Activated CD8-positive, alpha-beta memory T cell treated with anti-CD3 and anti-CD28 coated beads for 4 hours (primary cell): ENCODE results near the gene GALNT11.
"Not testable (repeated sequence)": the region's sequence is repeated elsewhere in the genome, so short reads cannot be mapped to it uniquely, and the experiment has no call there.

Experiments used
- DNase-seq, 2 donors: peaks; one replicate each; pipeline ENCODE4 v3.0.0-alpha.2; 2020; ENCODE audit warnings: low read depth in 2 of 2

Gene GALNT11

DNA sequence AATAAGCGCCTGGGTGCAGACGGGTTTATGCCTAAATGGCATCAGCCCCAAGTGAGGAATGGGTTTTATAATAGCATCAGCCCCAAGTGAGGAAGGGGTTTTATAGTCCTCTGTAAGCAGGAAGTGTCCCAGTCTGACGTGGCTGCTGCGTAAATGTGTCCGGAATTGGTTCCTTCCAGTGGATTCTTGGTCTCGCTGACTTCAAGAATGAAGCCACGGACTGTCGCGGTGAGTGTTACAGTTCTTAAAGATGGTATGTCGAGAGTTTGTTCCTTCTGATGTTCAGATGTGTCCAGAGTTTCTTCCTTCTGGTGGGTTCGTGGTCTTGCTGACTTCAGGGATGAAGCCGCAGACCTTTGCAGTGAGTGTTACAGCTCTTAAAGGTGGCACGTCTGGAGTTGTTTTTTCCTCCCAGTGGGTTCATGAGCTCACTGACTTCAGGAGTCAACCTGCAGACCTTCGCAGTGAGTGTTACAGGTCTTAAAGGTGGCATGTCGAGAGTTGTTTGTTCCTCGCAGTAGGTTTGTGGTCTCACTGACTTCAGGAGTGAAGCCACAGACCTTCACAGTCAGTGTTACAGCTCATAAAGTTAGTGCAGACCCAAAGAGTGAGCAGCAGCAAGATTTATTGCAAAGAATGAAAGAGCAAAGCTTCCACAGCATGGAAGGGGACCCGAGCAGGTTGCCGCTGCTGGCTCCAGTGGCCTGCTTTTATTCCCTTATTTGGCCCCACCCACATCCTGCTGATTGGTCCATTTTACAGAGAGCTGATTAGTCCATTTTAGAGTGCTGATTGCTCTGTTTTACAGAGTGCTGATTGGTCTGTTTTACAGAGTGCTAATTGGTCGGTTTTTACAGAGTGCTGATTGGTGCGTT lies 2.3 kb downstream of the GALNT11 start:
- peak; percentile 7 to 19 for DNase-seq

DNA sequence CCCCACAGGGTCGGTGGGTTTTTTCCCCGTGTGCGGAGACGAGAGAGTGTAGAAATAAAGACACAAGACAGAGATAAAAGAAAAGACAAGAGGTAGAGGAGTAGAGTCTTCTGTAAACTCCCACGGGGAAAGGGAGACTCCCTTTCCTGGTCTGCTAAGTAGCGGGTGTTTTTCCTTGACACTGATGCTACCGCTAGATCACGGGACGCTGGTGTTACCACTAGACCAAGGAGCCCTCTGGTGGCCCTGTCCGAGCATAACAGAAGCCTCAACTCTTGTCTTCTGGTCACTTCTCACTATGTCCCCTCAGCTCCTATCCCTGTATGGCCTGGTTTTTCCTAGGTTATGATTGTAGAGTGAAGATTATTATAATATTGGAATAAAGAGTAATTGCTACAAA lies 4.6 kb downstream of the GALNT11 start:
- not testable (repeated sequence) for DNase-seq

DNA sequence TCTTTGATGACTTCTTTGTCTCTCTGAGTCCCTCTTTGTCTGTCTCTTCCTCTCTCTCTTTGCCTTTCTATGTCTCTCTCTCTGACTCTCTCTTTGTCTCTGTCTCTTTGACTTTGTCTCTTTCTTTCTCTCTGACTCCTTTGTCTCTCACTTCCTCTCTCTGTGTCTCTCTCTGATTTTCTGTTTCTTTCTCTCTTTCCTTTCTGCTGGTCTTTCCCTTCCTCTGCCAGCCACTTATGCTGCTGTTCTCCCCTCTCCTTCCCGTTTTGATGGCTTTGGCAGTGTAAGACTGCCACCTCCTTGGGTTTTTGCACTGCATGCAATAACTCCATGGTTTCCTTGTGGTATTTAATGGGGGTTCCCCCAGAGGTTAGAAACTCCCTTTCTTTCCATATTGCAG lies 5.2 kb downstream of the GALNT11 start:
- DNase-seq = not testable (repeated sequence)

DNA sequence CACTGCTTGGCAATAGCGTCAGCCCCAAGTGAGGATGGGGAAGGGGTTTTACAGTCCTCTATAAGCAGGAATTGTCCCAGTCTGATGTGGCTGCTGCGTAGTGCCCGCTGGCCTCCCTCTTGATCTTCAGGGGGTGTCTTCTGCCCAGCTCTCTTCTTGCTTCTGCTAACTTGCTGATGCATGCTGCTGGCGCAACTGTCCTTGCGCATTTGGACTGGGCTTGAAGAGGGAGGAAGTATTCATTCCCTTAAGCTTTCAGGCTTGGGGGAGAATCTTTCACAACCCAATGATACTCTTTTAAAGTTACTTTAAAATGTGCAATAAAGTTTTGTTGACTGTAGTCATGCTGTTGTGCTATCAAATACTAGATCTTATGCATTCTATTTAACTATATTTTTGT lies 10.3 kb downstream of the GALNT11 start:
- no peak for DNase-seq

DNA sequence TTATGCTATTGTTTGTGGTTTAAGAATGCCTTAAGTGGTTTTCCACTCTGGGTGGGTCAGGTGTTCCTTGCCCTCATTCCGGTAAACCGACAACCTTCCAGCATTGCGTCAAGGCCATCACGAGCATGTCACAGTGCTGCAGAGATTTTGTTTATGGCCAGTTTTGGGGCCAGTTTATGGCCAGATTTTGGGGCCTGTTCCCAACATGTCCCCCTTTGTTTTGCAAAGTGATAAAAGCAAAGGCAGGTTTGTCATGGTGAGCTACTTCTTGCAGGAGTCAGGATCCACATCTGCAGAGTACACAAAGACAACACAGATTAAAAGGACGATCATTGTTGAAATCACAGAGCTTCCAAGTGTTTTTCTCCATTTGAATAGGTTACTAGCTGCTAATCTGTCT lies 12.9 kb downstream of the GALNT11 start:
- DNase-seq = not testable (repeated sequence)

DNA sequence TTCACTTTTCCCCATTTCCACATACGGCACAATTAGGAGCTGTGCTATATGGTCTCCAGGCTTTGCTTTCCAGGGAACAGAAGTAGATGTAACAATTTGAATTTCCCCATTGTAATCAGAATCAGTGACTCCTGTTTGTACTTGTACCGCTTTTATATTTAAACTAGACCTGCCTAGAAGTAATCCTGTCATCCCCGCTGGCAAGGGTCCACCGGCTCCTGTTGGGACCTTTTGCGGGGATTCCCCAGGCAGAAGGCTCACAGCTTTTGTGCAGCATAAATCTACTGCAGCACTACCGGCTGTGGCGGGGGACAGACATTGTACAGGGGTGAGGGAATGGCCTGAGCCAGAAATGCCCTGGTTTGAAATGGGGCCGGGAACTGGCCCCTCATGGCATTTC lies 17.6 kb downstream of the GALNT11 start:
- not testable (repeated sequence) for DNase-seq

DNA sequence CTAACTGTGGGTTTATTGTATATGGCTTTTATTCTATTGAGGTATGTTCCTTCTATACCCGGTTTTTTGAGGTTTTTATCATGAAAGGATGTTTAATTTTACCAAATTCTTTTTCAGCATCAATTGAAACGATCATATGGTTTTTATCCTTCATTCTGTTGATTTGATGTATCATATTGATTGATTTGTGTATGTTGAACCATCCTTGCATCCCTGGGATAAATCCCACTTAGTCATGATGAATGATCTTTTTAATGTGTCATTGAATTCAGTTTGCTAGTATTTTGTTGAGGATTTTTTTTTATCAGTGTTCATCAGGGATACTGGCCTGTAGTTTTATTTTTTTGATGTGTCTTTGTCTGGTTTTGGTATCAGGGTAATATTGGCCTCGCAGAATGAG lies 19.4 kb downstream of the GALNT11 start:
- not testable (repeated sequence) for DNase-seq

DNA sequence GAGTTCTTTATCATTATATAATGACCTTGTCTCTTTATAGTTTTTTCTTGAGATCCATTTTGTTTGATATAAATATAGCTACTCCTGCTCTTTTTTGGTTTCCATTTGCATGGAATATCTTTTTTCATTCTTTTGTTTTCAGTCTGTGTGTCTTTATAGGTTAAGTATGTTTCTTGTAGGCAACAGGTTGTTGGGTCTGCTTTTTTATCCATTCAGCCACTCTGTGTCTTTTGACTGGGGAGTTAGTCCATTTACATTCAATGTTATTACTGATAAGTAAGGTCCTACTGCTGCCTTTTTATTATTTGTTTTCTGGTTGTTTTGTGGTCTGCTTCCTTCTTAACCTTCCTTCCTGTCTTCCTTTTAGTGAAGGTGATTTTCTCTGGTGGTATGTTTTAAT lies 21.1 kb downstream of the GALNT11 start:
- no peak for DNase-seq

DNA sequence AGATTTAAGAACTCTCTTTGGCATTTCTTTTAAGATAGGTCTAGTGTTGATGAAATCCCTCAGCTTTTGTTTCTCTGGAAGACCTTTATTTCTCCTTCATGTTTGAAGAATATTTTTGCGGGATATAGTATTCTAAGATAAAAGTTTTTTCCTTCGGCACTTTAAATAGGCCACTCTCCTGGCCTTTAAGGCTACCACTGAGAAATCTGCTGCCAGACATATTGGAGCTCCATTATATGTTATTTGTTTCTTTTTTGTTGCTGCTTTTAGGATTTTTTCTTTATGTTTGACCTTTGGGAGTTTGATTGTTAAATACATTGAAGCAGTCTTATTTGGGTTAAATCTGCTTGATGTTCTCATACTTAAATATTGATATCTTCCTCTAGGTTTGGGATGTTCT lies 22.6 kb downstream of the GALNT11 start:
- DNase-seq = no peak

DNA sequence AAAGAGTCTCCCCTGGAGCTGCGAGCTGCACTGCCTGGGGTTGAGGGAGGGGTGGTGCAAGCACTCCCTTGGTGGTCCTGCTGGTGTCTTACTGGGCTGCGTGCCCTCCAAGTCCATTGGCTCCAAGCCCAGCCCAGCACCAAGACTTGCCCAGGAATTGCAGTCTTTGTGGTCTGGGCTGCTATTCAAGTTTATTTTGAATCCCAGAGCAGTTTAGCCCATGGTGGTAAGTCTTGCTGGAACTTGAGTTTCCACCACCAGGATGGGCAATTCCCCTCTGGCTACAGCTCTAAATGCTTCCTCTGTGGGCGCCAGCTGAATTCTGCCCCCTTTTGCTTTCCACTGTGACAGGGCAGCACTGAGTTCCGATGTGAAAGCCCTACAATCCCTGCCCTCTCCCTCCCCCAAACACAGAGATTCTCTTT lies 25.1 kb downstream of the GALNT11 start:
- no peak for DNase-seq

DNA sequence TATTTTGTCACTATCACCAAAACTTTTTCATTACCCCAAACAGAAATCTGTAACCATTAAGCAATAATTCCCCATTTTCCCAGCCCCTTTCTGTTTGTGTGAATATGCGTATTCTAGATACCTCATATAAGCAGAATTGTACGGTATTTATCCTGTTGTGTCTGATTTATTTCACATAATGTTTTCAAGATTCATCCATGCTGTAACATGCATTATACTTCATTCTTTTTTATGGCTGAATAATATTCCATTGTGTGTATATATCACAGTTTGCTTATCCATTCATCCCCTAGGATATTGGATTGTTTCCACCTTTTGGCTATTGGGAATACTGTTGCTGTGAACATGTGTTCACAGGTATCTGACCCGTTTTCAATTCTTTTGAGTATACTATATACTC lies 26.5 kb downstream of the GALNT11 start:
- no peak for DNase-seq

DNA sequence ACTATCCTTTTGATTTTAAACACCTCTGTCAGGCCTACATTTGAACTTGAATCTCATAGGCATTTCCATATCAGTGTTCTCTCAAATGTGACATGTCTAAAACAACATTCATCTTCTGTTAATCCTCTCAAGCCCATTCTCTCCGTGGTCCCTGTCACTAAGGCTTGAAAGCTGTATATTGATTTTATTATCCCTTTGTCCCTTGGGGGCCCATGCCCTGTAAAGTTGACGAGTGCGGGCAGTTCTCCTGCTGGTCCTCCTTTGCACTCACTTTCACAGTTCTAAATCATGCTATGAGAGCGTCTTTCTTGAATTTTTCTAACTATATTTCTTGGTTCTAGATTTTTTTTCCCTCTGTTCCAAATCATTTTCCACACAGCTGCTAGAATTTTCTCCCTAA lies 27.3 kb downstream of the GALNT11 start:
- no peak for DNase-seq

DNA sequence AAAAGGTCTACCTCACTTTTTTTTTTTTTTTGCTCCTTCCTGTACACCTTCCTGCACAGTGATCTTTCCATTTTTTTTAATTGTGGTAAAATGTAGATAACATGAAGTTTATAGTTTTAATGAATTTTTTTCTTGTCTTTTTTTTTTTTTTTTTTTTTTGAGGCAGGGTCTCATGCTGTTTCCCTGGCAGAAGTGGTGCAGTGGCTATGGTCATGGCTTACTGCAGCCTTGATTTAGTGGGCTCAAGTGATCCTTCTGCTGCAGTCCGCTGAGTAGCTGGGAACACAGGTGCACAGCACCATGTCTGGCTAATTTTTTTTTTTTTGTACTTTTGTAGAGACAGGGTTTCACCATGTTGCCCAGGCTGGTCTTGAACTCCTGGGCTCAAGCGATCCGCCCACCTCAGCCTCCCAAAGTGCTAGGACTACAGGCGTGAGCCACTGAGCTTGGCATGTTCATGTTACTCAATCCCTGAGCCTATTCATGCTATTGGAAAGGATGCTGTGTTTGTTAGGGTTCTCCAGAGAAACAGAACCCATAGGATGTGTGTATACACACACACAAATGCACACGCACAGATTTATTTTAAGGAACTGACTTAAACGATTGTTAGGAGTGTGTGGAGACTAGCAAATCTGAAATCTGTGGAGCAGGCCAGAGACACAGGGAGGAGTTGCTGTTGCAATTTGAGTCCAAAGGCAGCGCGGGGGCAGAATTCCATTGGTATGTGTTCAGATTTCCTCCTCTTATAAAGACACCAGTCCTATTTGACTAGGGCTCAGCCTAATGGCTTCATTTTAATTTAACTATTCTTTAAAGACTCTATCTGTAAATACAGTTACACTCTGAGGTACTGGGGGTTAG lies 29.1 kb downstream of the GALNT11 start:
- DNase-seq = no peak

DNA sequence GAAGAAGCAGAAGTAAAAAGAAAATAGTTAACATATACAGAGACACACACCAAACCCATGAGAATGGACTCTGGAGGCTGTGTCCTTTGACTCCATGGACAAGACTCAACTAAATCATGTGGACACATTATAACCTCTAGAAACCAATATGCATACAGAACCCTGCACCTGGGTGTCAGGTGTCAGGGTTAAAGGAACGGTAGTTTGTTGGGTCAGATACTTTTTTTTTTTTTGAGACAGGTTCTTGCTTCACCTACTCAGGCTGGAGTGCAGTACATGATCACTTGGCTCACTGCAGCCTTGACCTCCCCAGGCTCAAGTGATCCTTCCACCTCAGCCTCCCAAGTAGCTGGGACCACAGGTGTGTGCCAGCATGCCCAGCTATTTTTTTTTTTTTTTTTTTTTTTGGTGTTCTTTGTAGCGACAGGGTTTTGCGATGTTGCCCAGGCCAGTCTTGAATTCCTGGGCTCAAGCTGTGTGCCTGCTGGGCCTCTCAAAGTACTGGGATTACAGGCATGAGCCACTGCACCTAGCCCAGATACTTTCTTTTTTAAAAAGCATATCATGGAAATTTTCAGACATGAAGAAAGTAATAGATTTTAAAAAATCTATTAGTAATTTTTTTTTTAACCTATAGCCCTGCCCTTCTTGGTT lies 31.3 kb downstream of the GALNT11 start:
- no peak for DNase-seq

DNA sequence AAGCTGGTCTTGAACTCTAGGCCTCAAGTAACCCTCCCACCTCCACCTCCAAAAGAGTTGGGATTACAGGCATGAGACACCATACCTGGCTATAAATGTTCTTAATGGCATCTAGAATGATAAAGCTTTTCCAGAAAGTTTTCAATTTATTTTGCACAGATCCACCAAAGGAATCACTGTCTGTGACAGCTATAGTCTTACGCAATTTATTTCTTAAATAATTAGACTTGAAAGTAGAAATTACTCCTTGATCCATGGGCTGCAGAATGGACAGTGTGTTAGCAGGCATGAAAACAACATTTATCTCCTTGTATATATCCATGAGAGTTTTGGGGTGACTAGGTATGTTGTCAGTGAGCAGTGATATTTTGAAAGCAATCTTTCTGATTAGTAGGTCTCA lies 33.8 kb downstream of the GALNT11 start:
- no peak for DNase-seq

DNA sequence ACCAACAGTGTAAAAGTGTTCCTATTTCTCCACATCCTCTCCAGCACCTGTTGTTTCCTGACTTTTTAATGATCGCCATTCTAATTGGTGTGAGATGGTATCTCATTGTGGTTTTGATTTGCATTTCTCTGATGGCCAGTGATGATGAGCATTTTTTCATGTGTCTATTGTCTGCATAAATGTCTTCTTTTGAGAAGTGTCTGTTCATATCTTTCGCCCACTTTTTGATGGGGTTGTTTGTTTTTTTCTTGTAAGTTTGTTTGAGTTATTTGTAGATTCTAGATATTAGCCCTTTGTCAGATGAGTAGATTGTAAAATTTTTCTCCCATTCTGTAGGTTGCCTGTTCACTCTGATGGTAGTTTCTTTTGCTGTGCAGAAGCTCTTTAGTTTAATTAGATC lies 35.6 kb downstream of the GALNT11 start:
- not testable (repeated sequence) for DNase-seq

DNA sequence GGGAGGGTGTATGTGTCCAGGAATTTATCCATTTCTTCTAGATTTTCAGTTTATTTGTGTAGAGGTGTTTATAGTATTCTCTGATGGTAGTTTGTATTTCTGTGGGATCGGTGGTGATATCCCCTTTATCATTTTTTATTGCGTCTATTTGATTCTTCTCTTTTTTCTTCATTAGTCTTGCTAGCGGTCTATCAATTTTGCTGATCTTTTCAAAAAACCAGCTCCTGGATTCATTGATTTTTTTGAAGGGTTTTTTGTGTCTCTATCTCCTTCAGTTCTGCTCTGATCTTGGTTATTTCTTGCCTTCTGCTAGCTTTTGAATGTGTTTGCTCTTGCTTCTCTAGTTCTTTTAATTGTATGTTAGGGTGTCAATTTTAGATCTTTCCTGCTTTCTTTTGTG lies 37.7 kb downstream of the GALNT11 start:
- not testable (repeated sequence) for DNase-seq

DNA sequence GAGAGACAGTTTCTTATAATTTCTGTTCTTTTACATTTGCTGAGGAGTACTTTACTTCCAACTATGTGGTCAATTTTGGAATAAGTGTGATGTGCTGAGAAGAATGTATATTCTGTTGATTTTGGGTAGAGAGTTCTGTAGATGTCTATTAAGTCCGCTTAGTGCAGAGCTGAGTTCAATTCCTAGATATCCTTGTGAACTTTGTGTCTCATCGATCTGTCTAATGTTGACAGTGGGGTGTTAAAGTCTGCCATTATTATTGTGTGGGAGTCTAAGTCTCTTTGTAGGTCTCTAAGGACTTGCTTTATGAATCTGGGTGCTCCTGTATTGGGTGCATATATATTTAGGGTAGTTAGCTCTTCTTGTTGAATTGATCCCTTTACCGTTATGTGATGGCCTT lies 38.3 kb downstream of the GALNT11 start:
- not testable (repeated sequence) for DNase-seq

DNA sequence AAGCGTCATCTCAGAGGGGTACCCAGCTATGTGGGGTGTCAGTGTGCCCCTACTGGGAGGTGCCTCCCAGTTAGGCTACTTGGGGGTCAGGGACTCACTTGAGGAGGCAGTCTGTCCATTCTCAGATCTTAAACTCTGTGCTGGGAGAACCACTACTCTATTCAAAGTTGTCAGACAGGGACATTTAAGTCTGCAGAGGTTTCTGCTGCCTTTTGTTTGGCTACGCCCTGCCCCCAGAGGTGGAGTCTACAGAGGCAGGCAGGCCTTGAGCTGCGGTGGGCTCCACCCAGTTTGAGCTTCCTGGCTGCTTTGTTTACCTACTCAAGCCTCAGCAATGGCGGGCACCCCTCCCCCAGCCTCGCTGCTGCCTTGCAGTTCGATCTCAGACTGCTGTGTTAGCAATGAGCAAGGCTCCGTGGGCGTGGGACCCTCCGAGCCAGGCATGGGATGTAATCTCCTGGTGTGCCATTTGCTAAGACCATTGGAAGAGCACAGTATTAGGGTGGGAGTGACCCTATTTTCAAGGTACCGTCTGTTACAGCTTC lies 40.4 kb downstream of the GALNT11 start:
- not testable (repeated sequence) for DNase-seq

DNA sequence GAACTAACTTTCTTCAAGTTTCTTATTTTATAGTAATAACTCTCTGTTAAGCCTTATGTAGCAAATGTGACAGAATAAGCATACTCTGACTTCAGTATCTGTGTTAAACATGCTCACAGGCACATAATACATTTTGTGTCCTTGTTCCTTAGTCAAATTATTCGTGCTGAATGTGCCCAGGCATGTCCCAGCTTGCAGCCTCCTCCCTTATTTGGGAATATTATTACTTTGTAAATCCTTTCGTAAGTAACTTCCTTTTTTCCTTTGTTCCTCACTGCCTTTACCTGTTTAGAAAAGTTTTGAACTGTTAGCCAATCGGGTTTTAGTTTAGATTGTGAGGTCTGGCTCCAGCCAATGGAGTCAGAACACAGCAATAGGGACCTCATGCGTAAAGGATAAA lies 46.9 kb downstream of the GALNT11 start:
- no peak for DNase-seq

DNA sequence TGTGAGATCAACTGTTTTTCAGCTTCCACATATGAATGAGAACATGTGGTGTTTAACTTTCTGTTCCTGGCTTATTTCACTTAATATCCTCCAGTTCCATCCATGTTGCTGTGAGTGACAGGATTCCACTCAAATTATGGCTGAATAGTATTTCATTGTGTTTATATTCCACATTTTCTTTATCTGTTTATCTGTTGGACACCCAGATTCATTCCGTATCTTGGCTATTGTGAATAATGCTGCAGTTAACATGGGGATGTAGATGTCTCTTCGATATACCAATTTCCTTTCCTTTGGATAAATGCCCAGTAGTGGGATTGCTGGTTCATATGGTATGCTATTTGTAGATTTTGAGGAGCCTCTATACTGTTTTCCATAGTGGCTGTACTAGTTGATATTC lies 47.9 kb downstream of the GALNT11 start:
- DNase-seq = no peak

DNA sequence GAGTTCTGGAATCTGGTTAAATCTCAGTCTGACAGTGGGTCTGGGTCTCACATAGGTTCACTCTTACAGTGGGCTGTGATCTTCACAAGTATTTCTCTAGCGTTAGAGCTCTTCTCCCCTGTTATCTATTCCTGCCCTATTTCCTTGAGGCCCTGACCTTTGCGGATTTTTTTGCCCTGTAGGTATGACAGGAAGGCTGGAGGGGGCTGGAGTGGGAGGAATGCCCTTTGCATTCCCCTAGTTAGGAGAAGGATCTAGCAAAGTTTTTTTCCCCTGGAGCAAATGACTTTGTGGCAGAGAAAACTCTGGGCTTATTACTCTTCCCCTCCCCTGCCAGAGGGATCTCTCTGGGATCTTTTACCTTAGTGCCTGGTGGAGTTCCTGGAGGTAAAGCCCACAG lies 49.2 kb downstream of the GALNT11 start:
- DNase-seq = no peak
